IMR-90 (cell line): ENCODE measurements around the gene MBTPS1.

Source experiments
- CEBPB ChIP-seq: IDR thresholded peaks from 2 replicates; pipeline ENCODE4 v1.6.1; 2012; ENCODE audit warnings: low read depth, low read length, improper control_type of control experiment
- CHD1 ChIP-seq: IDR thresholded peaks from 2 replicates; pipeline ENCODE4 v1.6.1; 2012; ENCODE audit warnings: low read depth, low read length, improper control_type of control experiment
- MAZ ChIP-seq: IDR thresholded peaks from 2 replicates; pipeline ENCODE4 v1.6.1; 2012; ENCODE audit warnings: low read depth, mild to moderate bottlenecking, low read length, improper control_type of control experiment, moderate library complexity, borderline replicate concordance
- MXI1 ChIP-seq: IDR thresholded peaks from 2 replicates; pipeline ENCODE4 v1.6.1; 2012; ENCODE audit warnings: low read depth, mild to moderate bottlenecking, low read length, moderate library complexity, borderline replicate concordance
- POLR2A ChIP-seq: IDR thresholded peaks from 2 replicates; pipeline ENCODE4 v1.6.1; 2012; ENCODE audit warnings: mild to moderate bottlenecking, low read depth, low read length
- RAD21 ChIP-seq: IDR thresholded peaks from 2 replicates; pipeline ENCODE4 v1.6.1; 2012; ENCODE audit warnings: low read length, improper control_type of control experiment
- RCOR1 ChIP-seq: IDR thresholded peaks from 2 replicates; pipeline ENCODE4 v1.6.1; 2012; ENCODE audit warnings: mild to moderate bottlenecking, low read length, improper control_type of control experiment; ENCODE audit not compliant: insufficient replicate concordance
- RFX5 ChIP-seq: IDR thresholded peaks from 2 replicates; pipeline ENCODE4 v1.8.0; 2012; ENCODE audit warnings: low read depth, mild to moderate bottlenecking, low read length, moderate library complexity
- SMC3 ChIP-seq: fragments of 150-350 bp; IDR thresholded peaks from 2 replicates; pipeline ENCODE4 v1.6.1; 2016; ENCODE audit warnings: low read depth, mild to moderate bottlenecking, antibody characterized with exemption, low read length, moderate library complexity
- TF ChIP-seq, protein P1 (sequence below): conservative IDR thresholded peaks from 2 replicates; pipeline ENCODE4 v1.5.1; 2012; ENCODE audit warnings: mild to moderate bottlenecking, low read depth, low read length, improper control_type of control experiment
- TF ChIP-seq, protein P2 (sequence below): fragments of 150-350 bp; IDR thresholded peaks from 2 replicates; pipeline ENCODE4 v1.6.1; 2017; ENCODE audit warnings: mild to moderate bottlenecking, antibody characterized with exemption, low read length, low read depth
- TF ChIP-seq, protein P3 (sequence below): fragments of 150-350 bp; IDR thresholded peaks from 2 replicates; pipeline ENCODE4 v1.6.1; 2016; ENCODE audit warnings: low read depth, mild to moderate bottlenecking, low read length, moderate library complexity, borderline replicate concordance

DNA sequence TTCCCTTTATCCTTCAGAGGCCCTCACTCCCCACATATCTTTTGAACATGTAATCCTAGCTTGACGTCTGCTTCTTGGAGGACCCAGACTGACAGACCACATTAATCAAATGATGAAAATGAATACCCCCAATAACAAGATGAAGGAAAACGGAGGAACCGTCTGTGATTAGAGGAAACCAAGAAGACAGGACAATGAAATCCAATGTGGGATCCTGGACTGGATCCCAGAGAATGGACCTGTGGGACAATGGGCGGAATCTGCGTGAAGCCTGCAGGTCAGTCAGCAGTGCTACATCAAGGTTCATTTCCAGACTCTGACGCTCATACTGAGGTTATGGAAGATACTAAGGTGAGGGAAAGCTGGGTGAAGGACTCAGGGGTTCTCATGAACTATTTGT, 35.9 kb downstream of the MBTPS1 start:
- TF ChIP-seq, protein P1, sequence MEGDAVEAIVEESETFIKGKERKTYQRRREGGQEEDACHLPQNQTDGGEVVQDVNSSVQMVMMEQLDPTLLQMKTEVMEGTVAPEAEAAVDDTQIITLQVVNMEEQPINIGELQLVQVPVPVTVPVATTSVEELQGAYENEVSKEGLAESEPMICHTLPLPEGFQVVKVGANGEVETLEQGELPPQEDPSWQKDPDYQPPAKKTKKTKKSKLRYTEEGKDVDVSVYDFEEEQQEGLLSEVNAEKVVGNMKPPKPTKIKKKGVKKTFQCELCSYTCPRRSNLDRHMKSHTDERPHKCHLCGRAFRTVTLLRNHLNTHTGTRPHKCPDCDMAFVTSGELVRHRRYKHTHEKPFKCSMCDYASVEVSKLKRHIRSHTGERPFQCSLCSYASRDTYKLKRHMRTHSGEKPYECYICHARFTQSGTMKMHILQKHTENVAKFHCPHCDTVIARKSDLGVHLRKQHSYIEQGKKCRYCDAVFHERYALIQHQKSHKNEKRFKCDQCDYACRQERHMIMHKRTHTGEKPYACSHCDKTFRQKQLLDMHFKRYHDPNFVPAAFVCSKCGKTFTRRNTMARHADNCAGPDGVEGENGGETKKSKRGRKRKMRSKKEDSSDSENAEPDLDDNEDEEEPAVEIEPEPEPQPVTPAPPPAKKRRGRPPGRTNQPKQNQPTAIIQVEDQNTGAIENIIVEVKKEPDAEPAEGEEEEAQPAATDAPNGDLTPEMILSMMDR = no peak
- no peak for TF ChIP-seq MAZ
- TF ChIP-seq POLR2A = no peak
- TF ChIP-seq CHD1 = no peak
- TF ChIP-seq SMC3 = no peak
- TF ChIP-seq RAD21 = no peak
- TF ChIP-seq MXI1 = no peak
- TF ChIP-seq RFX5 = no peak
- TF ChIP-seq, protein P2, sequence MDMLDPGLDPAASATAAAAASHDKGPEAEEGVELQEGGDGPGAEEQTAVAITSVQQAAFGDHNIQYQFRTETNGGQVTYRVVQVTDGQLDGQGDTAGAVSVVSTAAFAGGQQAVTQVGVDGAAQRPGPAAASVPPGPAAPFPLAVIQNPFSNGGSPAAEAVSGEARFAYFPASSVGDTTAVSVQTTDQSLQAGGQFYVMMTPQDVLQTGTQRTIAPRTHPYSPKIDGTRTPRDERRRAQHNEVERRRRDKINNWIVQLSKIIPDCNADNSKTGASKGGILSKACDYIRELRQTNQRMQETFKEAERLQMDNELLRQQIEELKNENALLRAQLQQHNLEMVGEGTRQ = no peak
- no peak for TF ChIP-seq CEBPB
- TF ChIP-seq, protein P3, sequence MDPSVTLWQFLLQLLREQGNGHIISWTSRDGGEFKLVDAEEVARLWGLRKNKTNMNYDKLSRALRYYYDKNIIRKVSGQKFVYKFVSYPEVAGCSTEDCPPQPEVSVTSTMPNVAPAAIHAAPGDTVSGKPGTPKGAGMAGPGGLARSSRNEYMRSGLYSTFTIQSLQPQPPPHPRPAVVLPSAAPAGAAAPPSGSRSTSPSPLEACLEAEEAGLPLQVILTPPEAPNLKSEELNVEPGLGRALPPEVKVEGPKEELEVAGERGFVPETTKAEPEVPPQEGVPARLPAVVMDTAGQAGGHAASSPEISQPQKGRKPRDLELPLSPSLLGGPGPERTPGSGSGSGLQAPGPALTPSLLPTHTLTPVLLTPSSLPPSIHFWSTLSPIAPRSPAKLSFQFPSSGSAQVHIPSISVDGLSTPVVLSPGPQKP = no peak
- no peak for TF ChIP-seq RCOR1
